Mucosa of descending colon (tissue), 3 donors: ENCODE measurements around the gene CDK6. TPM values are rescaled to one million over a fixed set of nuclear protein-coding genes. Genes with fewer than 3 reads are reported as not detected.

Experiments
- ATAC-seq: fragments of 200-7000 bp; cut with Tn5 transposase; one replicate; pipeline ENCODE4 v1.9.1; 2020; ENCODE audit warnings: mild to moderate bottlenecking, moderate library complexity
- DNase-seq, 3 donors: peaks; one replicate each; pipeline ENCODE4 v3.0.0-alpha.2; 2020
- H3K36me3 ChIP-seq: fragments of 200-600 bp; one replicate; pipeline ENCODE4 v1.8.0; 2021; ENCODE audit warnings: low read depth, mild to moderate bottlenecking
- H3K4me1 ChIP-seq: fragments of 200-600 bp; one replicate; pipeline ENCODE4 v1.8.0; 2021; ENCODE audit warnings: low read depth, mild to moderate bottlenecking
- H3K4me3 ChIP-seq: fragments of 200-600 bp; one replicate; pipeline ENCODE4 v1.8.0; 2021; ENCODE audit warnings: mild to moderate bottlenecking
- H3K9me3 ChIP-seq: fragments of 200-600 bp; one replicate; pipeline ENCODE4 v1.8.0; 2021; ENCODE audit warnings: mild to moderate bottlenecking
- CTCF ChIP-seq: fragments of 200-600 bp; IDR thresholded peaks from one replicate; pipeline ENCODE4 v1.8.0; 2022; ENCODE audit warnings: antibody characterized with exemption, mild to moderate bottlenecking
- intact Hi-C, 2 donors: fragments of 100-400 bp; cut with DNase I in 1 of 2; cut with micrococcal nuclease in 1 of 2; formaldehyde crosslinking; loops; one replicate each; pipeline versions ENCODE4 v1.11.0 to v1.11.1; 2022; cut with DNase I, micrococcal nuclease
- total RNA-seq, 3 donors: library from RNA; stranded (reverse); fragmentation: NEBNext Ultra II Directional in 2 of 3; extraction: Animal tissue kit (Norgen Biotek cat#: 25700) in 2 of 3; gene quantifications; one replicate each; pipeline versions ENCODE4 v1.2.1 to v1.2.4, GENCODE V29; 2021 to 2023
- donor health status: DM: no; HTN: no; CAD: no; lungs with moderate emphysema.
- donor health status: DM: no; HTN: no; CAD: no.
- donor health status: DM: no; HTN: yes; CAD: no.

The CDK6 gene
- total RNA-seq, 3 donors from 2014 or later = 23.4 to 52.4 (median 33.1) TPM

GRCh38 chr7:92639213-92639896 is 197.0 kb downstream of the CDK6 start:
- no peak for DNase-seq
- no peaks in the 10 kb centered on the region for H3K9me3 ChIP-seq
- H3K4me1 ChIP-seq = peaks cover 24% of the 10 kb centered on the region
- intact Hi-C loops = loop anchor here in 1 of 2 donors (10.0 kb wide), 1 partner anchor 195 kb away; the partner anchor contains the start of gene CDK6
- TF ChIP-seq CTCF = no peak
- H3K36me3 ChIP-seq = no peaks in the 10 kb centered on the region
- H3K4me3 ChIP-seq = no peak overlapping the region
- no peak for ATAC-seq

DNA sequence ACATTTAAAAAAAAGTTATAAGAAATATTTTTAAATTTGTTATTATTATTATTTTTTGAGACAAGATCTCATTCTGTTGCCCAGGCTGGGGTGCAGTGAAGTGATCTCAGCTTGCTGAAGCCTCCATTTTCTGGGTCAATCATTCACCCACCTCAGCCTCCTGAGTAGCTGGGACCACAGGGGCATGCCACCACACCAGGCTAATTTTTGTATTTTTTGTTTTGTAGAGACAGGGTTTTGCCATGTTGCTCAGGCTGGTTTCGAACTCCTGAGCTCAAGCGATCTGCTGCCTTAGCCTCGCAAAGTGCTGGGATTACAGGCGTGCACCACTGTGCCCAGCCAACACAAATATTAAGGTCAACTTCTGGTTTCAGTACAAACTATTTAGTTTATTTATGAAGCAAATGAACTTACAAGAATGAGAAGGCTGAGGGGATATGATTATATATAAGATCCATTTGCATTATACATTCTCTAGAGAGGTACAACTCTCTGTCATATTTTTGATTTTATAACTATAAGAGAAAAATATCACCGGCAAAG is 200.3 kb downstream of the CDK6 start:
- TF ChIP-seq CTCF = no peak
- ATAC-seq (no peak), DNase-seq (no peak)
- no peaks in the 10 kb centered on the region for H3K9me3 ChIP-seq
- H3K36me3 ChIP-seq = no peaks in the 10 kb centered on the region
- peaks cover 35% of the 10 kb centered on the region for H3K4me1 ChIP-seq
- no peak overlapping the region for H3K4me3 ChIP-seq
- intact Hi-C loops = loop anchor here in 1 of 2 donors (10.0 kb wide), 1 partner anchor 199 kb away; the partner anchor contains the start of gene CDK6

GRCh38 chr7:92635538-92635937 is 200.8 kb downstream of the CDK6 start:
- no peak for ATAC-seq
- intact Hi-C loops = loop anchor here in 1 of 2 donors (10.0 kb wide), 1 partner anchor 199 kb away; the partner anchor contains the start of gene CDK6
- Histone ChIP-seq H3K36me3 (no peaks in the 10 kb centered on the region), H3K4me3 (no peak overlapping the region), H3K9me3 (no peaks in the 10 kb centered on the region), H3K4me1 (peaks cover 35% of the 10 kb centered on the region)
- DNase-seq = no peak
- no peak for TF ChIP-seq CTCF

- no peak for TF ChIP-seq CTCF
- Histone ChIP-seq H3K36me3 (no peaks in the 10 kb centered on the region), H3K4me3 (no peak overlapping the region), H3K4me1 (peaks cover 35% of the 10 kb centered on the region), H3K9me3 (no peaks in the 10 kb centered on the region)
- DNase-seq (no peak), ATAC-seq (peak; percentile 57)
- intact Hi-C loops = loop anchor here in 1 of 2 donors (10.0 kb wide), 1 partner anchor 200 kb away; the partner anchor contains the start of gene CDK6
These were observed 201.4 kb downstream of the CDK6 start for GRCh38 chr7:92634924-92635519.

- DNase-seq (no peak), ATAC-seq (no peak)
- no peak for TF ChIP-seq CTCF
- Histone ChIP-seq H3K9me3 (no peaks in the 10 kb centered on the region), H3K36me3 (no peaks in the 10 kb centered on the region), H3K4me1 (peaks cover 35% of the 10 kb centered on the region), H3K4me3 (no peak overlapping the region)
- intact Hi-C loops = loop anchor here in 1 of 2 donors (10.0 kb wide), 1 partner anchor 201 kb away; the partner anchor contains the start of gene CDK6
These were observed 202.2 kb downstream of the CDK6 start for GRCh38 chr7:92634205-92634604.
